ENCODE results near the gene OR1E2.
A peak's percentile ranks its signal among the peaks of the same experiment; 100 is the strongest.
"Not testable (repeated sequence)": the region's sequence is repeated elsewhere in the genome, so short reads cannot be mapped to it uniquely, and the experiment has no call there.

OR1E2 gene

GRCh38 chr17:3469529-3469928, 35.9 kb upstream of the OR1E2 start:
- Histone ChIP-seq H3K79me1 (ENCODE audit: low read depth, low read length) (no peaks in the 10 kb centered on the region), H3K27me3 (ENCODE audit: control insufficient read depth in 3 of 3, insufficient read depth in 3 of 3, low read depth in 1 of 3, low read length in 3 of 3) (no peaks in the 10 kb centered on the region), H3K36me3 (replicated peaks in 1 of 2; ENCODE audit: control insufficient read depth in 2 of 2, insufficient read depth in 2 of 2, low read length in 2 of 2) (no peaks in the 10 kb centered on the region), H3K4me3 (ENCODE audit: low read length in 2 of 2) (no peak overlapping the region), H3K18ac (ENCODE audit: low read length) (no peak overlapping the region), H2BK15ac (ENCODE audit: low read length) (no peak overlapping the region), H3K9me3 (replicated peaks in 1 of 2; ENCODE audit: control insufficient read depth in 2 of 2, insufficient read depth in 1 of 2, low read depth in 1 of 2, low read length in 2 of 2) (peaks cover 0 to 2% of the 10 kb centered on the region in 2 donors), H3K23ac (ENCODE audit: low read depth, low read length, poor library complexity) (no peak overlapping the region), H2BK12ac (ENCODE audit: low read length) (no peak overlapping the region), H4K8ac (ENCODE audit: low read depth, low read length) (no peak overlapping the region), H3K27ac (replicated peaks; ENCODE audit: low read length) (no peak overlapping the region), H2AK5ac (ENCODE audit: low read depth, low read length) (no peak overlapping the region), H3K4ac (ENCODE audit: low read length) (no peak overlapping the region), H2BK5ac (ENCODE audit: low read length) (no peak overlapping the region), H3K14ac (ENCODE audit: low read length) (no peak overlapping the region), H4K91ac (ENCODE audit: low read depth, low read length, poor library complexity) (no peak overlapping the region), H3K4me1 (ENCODE audit: control insufficient read depth in 2 of 2, insufficient read depth in 1 of 2, low read depth in 1 of 2, low read length in 2 of 2) (no peaks in the 10 kb centered on the region), H3K9ac (ENCODE audit: low read depth, low read length, poor library complexity) (no peak overlapping the region), H2BK120ac (ENCODE audit: low read depth, low read length) (no peak overlapping the region), H2AFZ (ENCODE audit: low read length) (no peak overlapping the region), H3K4me2 (ENCODE audit: insufficient read depth, low read length, poor library complexity, severe bottlenecking) (no peak overlapping the region)
- no peak for DNase-seq (ENCODE audit: low spot score)
- no CpG with 5 or more reads among the region's 5 CpGs for WGBS, 2 donors (ENCODE audit: extremely low coverage in 2 of 2, insufficient read length in 2 of 2, insufficient replicate concordance in 1 of 2)

DNA sequence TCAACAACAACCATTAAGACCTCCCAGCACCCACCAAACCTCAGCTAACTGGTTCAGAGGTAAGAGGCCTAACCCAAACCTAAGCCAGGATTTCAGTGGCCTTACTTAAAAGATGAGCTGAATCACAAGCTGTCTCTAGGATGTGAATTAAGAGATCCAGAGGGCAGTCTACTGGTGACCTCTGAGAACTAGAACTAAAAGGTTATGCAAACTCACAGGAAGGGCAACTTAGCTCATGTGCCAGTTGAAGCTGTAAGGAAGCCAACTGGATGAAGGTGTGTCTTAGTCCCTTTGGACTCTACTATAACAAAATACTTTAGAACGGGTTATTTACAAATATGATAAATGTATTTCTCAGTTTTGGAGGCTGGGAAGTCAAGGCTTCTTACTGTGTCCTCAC, 32.7 kb upstream of the OR1E2 start:
- not testable (repeated sequence) for H2BK12ac ChIP-seq (ENCODE audit: low read length); DNase-seq (ENCODE audit: low spot score); H4K8ac ChIP-seq (ENCODE audit: low read depth, low read length); H3K9me3 ChIP-seq (replicated peaks in 1 of 2; ENCODE audit: control insufficient read depth in 2 of 2, insufficient read depth in 1 of 2, low read depth in 1 of 2, low read length in 2 of 2); H3K36me3 ChIP-seq (replicated peaks in 1 of 2; ENCODE audit: control insufficient read depth in 2 of 2, insufficient read depth in 2 of 2, low read length in 2 of 2); H3K18ac ChIP-seq (ENCODE audit: low read length); H3K4ac ChIP-seq (ENCODE audit: low read length); H3K27me3 ChIP-seq (ENCODE audit: control insufficient read depth in 3 of 3, insufficient read depth in 3 of 3, low read depth in 1 of 3, low read length in 3 of 3); H3K27ac ChIP-seq (replicated peaks; ENCODE audit: low read length); H3K23ac ChIP-seq (ENCODE audit: low read depth, low read length, poor library complexity); H2BK120ac ChIP-seq (ENCODE audit: low read depth, low read length); H2AK5ac ChIP-seq (ENCODE audit: low read depth, low read length); H3K9ac ChIP-seq (ENCODE audit: low read depth, low read length, poor library complexity); H3K14ac ChIP-seq (ENCODE audit: low read length); H3K4me2 ChIP-seq (ENCODE audit: insufficient read depth, low read length, poor library complexity, severe bottlenecking); H4K91ac ChIP-seq (ENCODE audit: low read depth, low read length, poor library complexity); H2BK15ac ChIP-seq (ENCODE audit: low read length); H3K79me1 ChIP-seq (ENCODE audit: low read depth, low read length); H3K4me1 ChIP-seq (ENCODE audit: control insufficient read depth in 2 of 2, insufficient read depth in 1 of 2, low read depth in 1 of 2, low read length in 2 of 2); H2BK5ac ChIP-seq (ENCODE audit: low read length); H2AFZ ChIP-seq (ENCODE audit: low read length); H3K4me3 ChIP-seq (ENCODE audit: low read length in 2 of 2)
- WGBS, 2 donors (ENCODE audit: extremely low coverage in 2 of 2, insufficient read length in 2 of 2, insufficient replicate concordance in 1 of 2): no CpG with 5 or more reads among the region's 1 CpG

DNA sequence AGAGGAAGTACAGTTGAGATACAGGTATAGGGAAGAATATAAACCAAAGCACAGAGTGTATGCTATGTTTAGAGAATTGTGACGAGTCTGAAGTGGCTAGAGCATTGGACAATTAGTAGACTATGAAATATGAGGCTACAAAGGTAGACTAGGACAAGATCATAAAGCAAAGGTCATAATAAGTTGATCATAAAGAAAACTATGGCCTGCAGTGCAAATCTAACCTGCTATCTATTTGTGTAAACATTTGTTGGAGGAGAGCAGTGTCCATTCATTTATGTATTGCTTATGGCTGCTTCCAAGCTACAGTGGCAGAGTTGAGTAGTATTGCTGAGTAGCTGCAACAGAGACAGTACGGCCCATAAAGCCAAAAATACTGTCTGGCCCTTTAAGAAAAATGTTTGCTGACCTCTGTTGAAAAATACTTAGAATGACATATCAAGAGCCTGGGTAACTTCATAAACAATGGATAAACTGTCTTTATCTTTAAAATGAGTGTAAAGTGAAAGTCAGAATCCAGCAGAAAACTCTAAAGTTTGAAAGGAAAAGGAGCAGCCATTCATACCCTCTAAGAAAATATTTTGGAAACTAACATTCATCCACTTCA, 14.5 kb upstream of the OR1E2 start:
- no peak overlapping the region for H3K9ac ChIP-seq (ENCODE audit: low read depth, low read length, poor library complexity)
- WGBS, 2 donors (ENCODE audit: extremely low coverage in 2 of 2, insufficient read length in 2 of 2, insufficient replicate concordance in 1 of 2): no CpG with 5 or more reads among the region's 2 CpGs

DNA sequence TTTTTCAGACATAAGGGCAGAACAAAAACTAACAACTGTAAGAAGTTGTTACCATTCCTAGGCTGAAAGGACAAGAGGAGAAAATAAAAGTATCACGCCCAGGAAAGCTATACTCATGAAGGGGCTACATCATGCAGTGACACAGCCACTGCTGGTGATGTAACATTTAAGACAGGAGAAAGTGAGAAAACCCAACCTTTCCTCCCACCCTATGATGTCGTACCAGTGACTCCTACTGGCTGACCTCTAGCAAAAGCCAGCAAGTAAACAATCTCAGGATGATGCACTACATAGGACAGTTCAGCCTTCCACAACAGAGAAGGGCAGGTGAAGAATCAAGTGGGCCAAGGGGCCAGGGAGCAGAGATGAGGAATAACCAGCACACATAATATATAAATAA, 14.0 kb upstream of the OR1E2 start:
- no peak overlapping the region for H4K91ac ChIP-seq (ENCODE audit: low read depth, low read length, poor library complexity)
- no peak overlapping the region for H3K4ac ChIP-seq (ENCODE audit: low read length)
- H3K36me3 ChIP-seq (replicated peaks in 1 of 2; ENCODE audit: control insufficient read depth in 2 of 2, insufficient read depth in 2 of 2, low read length in 2 of 2): no peaks in the 10 kb centered on the region
- peak; percentile 5 for DNase-seq (ENCODE audit: low spot score)
- H3K18ac ChIP-seq (ENCODE audit: low read length): no peak overlapping the region
- H2AK5ac ChIP-seq (ENCODE audit: low read depth, low read length): no peak overlapping the region
- H3K14ac ChIP-seq (ENCODE audit: low read length): no peak overlapping the region
- no peak overlapping the region for H3K27ac ChIP-seq (replicated peaks; ENCODE audit: low read length)
- H2BK120ac ChIP-seq (ENCODE audit: low read depth, low read length): no peak overlapping the region
- H3K4me1 ChIP-seq (ENCODE audit: control insufficient read depth in 2 of 2, insufficient read depth in 1 of 2, low read depth in 1 of 2, low read length in 2 of 2): no peaks in the 10 kb centered on the region
- no peak overlapping the region for H2AFZ ChIP-seq (ENCODE audit: low read length)
- H4K8ac ChIP-seq (ENCODE audit: low read depth, low read length): no peak overlapping the region
- no peak overlapping the region for H2BK12ac ChIP-seq (ENCODE audit: low read length)
- H3K4me3 ChIP-seq (ENCODE audit: low read length in 2 of 2): no peak overlapping the region
- H3K27me3 ChIP-seq (ENCODE audit: control insufficient read depth in 3 of 3, insufficient read depth in 3 of 3, low read depth in 1 of 3, low read length in 3 of 3): no peaks in the 10 kb centered on the region
- no peak overlapping the region for H3K23ac ChIP-seq (ENCODE audit: low read depth, low read length, poor library complexity)
- no peak overlapping the region for H2BK15ac ChIP-seq (ENCODE audit: low read length)
- no peaks in the 10 kb centered on the region for H3K79me1 ChIP-seq (ENCODE audit: low read depth, low read length)
- no peak overlapping the region for H3K4me2 ChIP-seq (ENCODE audit: insufficient read depth, low read length, poor library complexity, severe bottlenecking)
- H3K9me3 ChIP-seq (replicated peaks in 1 of 2; ENCODE audit: control insufficient read depth in 2 of 2, insufficient read depth in 1 of 2, low read depth in 1 of 2, low read length in 2 of 2): no peaks in the 10 kb centered on the region
- no peak overlapping the region for H2BK5ac ChIP-seq (ENCODE audit: low read length)
- no peak overlapping the region for H3K9ac ChIP-seq (ENCODE audit: low read depth, low read length, poor library complexity)
- no CpG with 5 or more reads among the region's 2 CpGs for whole genome bisulfite sequencing, 2 donors (ENCODE audit: extremely low coverage in 2 of 2, insufficient read length in 2 of 2, insufficient replicate concordance in 1 of 2)

More for the DNA sequence above, 14.5 kb upstream of the OR1E2 start:
- H3K23ac ChIP-seq (ENCODE audit: low read depth, low read length, poor library complexity): no peak overlapping the region
- no peaks in the 10 kb centered on the region for H3K36me3 ChIP-seq (replicated peaks in 1 of 2; ENCODE audit: control insufficient read depth in 2 of 2, insufficient read depth in 2 of 2, low read length in 2 of 2)
- no peaks in the 10 kb centered on the region for H3K4me1 ChIP-seq (ENCODE audit: control insufficient read depth in 2 of 2, insufficient read depth in 1 of 2, low read depth in 1 of 2, low read length in 2 of 2)
- no peak overlapping the region for H2AK5ac ChIP-seq (ENCODE audit: low read depth, low read length)
- no peak overlapping the region for H2BK120ac ChIP-seq (ENCODE audit: low read depth, low read length)
- no peak overlapping the region for H3K18ac ChIP-seq (ENCODE audit: low read length)
- no peak overlapping the region for H4K91ac ChIP-seq (ENCODE audit: low read depth, low read length, poor library complexity)
- no peaks in the 10 kb centered on the region for H3K79me1 ChIP-seq (ENCODE audit: low read depth, low read length)
- H3K4me2 ChIP-seq (ENCODE audit: insufficient read depth, low read length, poor library complexity, severe bottlenecking): no peak overlapping the region
- H3K14ac ChIP-seq (ENCODE audit: low read length): no peak overlapping the region
- no peak overlapping the region for H4K8ac ChIP-seq (ENCODE audit: low read depth, low read length)
- no peak overlapping the region for H2BK12ac ChIP-seq (ENCODE audit: low read length)
- no peak overlapping the region for H2BK15ac ChIP-seq (ENCODE audit: low read length)
- no peak for DNase-seq (ENCODE audit: low spot score)
- H3K4ac ChIP-seq (ENCODE audit: low read length): no peak overlapping the region
- no peak overlapping the region for H2BK5ac ChIP-seq (ENCODE audit: low read length)
- H3K27me3 ChIP-seq (ENCODE audit: control insufficient read depth in 3 of 3, insufficient read depth in 3 of 3, low read depth in 1 of 3, low read length in 3 of 3): no peaks in the 10 kb centered on the region
- H3K9me3 ChIP-seq (replicated peaks in 1 of 2; ENCODE audit: control insufficient read depth in 2 of 2, insufficient read depth in 1 of 2, low read depth in 1 of 2, low read length in 2 of 2): no peaks in the 10 kb centered on the region
- H3K27ac ChIP-seq (replicated peaks; ENCODE audit: low read length): no peak overlapping the region
- H3K4me3 ChIP-seq (ENCODE audit: low read length in 2 of 2): no peak overlapping the region
- H2AFZ ChIP-seq (ENCODE audit: low read length): no peak overlapping the region
